GM19397 (cell line): ENCODE data around the gene FADS6.
A peak's percentile ranks its signal among the peaks of the same experiment; 100 is the strongest.

Experiments
- ATAC-seq: cut with Tn5 transposase; IDR thresholded peaks from one replicate; pipeline ENCODE4 v1.9.1; 2021; ENCODE audit warnings: mild to moderate bottlenecking, moderate library complexity; ENCODE audit not compliant: unreplicated experiment

Gene FADS6

DNA sequence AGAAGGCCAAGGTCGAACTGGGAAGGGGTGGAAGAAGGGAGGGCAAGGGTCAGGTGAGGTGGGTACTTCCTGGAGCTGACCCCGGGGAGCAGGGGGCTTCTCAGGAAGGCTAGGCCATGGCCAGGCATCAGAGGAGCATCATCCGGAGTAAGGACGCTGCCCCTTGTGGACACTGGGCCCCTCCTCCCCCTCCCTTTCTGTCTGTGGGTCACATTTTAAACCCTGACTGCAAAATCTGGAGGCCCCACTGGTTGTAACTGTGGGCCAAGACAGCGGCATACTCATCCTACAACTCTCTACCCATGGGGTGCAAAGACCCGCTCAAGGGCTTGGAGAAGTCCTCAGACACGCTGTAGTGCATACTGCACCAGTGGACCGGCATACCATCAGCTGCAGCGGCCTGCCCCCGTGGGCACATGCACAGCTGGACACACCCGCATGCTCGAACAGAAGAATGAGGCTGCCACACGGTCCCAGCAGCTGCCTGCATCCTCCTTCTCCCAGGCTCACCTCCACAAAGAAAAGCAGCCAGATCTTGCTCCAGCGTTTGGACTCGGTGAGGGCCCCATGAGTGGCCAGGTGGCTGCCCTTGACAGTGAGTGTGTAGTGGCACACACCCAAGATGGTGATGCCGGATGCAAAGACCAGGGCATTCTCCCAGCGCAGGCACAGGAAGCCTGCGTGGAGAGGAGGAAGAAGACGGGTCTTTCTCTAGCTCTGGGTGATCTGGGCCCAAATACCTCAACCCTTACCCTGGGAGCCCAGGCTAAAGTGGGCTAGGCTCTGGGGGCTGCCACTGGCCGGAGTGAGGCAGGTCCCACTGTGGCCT lies 1.2 kb downstream of the FADS6 start:
- ATAC-seq: no peak

DNA sequence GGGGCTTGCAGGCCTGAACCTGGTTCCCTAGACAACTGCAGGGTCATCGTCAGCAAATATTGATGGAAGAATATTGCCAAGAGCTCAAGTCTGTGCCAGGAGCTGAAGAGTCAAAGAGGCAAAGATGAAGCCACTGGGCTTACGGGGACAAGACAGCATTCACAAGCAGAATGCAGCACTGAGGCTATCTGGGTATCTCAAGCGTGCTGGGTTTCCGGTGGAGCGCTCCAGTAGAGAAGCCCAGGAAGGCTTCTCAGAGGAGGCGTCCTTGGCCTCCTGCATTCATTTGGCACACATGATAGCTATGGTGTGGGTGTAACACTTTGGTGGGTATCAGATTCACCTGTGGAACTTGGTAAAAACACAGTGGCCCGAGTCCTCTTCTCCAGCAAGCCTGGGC lies 2.9 kb downstream of the FADS6 start:
- no peak for ATAC-seq

DNA sequence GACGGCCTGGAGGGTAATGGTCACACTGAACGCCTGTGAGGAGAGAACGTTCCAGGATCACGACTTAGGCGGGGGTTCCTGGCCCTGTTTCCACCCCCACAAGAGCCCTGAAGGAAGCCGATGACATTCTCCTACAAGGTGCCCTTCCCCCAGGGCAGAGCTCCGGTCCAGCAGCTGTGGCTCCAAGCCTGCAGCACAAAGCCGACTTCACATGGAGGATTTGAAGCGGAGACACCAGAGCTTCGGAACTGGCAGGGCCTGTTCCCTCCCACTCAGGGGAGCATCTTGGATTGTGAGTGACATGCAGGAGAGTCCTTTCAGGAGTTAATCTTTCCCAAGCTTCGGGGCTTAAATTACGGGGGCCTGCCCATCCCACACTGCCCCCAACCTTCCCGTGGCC lies 5.0 kb downstream of the FADS6 start:
- ATAC-seq: no peak

DNA sequence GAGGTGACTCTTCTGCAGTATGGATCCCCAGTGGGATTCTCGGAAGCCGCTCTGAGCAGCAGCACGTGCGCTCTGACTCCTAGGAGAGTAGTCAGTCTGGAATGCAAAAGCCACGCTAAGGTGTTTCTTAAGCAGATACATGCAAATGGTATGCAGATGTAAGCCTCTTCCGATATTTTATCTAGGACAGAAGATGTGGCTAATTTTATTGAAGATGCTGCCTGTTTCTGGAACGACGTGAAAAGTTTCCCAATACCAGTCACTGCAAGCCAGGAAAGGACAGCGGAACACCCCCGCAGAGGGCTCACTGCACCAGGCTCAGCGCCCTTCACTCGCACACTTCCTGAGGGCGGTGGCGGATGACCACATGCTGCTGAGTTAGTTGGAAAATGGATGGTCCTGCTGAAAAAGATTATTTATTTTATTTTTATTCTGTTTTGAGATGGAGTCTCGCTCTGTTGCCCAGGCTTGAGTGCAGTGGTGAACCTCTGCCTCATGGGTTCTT lies 10.1 kb downstream of the FADS6 start:
- no peak for ATAC-seq

DNA sequence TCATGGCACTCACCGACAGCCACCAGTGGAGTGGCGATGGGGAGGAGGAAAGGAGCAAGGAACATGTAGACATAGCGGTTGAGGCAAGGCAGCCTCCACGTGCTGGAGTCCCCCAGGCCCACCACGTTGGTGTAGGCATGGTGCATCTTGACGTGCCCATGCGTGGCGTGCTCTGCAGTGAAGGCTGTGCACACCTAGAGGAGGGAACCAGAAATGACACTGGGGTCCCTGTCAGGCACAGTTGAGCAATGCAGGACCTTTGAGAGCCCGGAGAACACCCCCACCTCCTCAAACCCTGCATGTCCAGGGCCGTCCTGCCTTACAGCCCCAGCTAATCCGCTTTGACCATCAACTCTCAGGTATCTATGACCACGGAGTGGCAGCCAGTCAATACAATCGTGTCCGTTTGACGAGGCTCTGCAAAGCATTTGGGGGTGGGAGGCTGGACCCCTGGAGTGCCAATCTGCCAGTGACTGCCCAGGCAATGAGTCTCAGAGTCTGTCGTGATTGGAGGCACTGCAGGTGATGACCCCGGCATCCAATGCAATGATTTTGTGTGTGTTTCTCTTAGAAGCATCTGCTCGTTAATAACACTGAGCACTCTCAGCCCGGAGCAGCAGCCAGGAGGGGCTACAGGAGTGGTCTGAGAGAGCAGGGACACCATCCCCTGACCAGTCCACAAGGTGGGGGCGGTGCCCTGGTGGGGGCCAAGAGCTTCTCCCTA lies 10.8 kb downstream of the FADS6 start:
- ATAC-seq: no peak

DNA sequence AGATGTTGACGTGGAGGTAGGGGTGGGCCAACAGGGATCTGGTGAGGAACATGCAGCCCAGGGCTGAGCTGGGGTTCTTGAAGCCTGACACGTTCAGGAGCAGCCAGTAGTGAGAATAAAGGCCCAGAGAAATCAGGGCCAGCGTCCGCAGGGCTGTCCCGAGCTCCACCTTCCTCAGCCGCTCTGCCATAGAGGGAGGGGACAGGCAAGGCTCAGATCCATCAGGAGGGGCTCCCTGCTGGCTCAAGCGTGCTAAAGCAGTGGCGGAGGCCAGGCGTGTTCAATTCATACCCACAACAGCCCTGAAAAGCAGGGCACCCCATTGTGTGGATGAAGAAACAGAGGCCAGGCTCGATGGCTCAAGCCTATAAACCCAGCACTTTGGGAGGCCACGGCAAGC lies 12.4 kb downstream of the FADS6 start:
- ATAC-seq: no peak

DNA sequence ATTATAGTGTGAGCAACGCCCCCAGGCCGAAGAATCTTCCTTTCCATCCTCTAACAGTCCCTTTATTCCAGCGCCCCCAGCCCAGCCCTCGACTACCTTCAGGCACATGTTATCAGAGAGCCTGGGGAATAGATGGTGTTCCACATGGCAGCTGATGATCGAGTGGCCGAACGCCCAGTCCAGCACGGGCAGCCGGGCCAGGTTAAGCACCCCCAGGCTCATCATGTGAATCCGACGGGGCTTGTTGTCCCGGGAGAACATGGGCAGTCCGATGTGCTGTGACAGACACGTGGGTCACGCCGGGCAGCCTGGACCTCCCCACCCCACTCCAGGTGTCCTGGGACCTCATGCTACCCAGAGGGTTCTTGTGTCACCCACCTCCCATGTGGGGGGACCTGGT lies 14.1 kb downstream of the FADS6 start:
- no peak for ATAC-seq

DNA sequence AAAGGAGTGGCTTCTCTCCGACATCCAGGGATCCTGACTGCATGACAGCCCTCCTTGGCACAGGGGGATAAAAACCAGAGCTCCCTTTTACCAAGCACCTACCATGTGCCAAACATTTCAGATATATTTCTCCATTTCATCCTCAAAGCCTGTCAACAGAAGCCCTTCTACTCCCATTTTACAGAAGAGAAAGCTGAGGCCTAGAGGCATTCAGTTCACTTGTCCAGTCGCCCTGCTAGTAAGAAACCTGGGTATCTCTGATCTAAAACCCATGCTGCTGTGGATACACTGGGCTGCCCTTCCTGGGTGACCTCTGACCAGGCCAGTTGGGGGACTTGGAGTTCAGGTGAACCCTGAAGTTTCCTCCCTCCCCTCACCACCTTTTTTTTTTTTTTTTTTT lies 14.8 kb downstream of the FADS6 start:
- no peak for ATAC-seq

DNA sequence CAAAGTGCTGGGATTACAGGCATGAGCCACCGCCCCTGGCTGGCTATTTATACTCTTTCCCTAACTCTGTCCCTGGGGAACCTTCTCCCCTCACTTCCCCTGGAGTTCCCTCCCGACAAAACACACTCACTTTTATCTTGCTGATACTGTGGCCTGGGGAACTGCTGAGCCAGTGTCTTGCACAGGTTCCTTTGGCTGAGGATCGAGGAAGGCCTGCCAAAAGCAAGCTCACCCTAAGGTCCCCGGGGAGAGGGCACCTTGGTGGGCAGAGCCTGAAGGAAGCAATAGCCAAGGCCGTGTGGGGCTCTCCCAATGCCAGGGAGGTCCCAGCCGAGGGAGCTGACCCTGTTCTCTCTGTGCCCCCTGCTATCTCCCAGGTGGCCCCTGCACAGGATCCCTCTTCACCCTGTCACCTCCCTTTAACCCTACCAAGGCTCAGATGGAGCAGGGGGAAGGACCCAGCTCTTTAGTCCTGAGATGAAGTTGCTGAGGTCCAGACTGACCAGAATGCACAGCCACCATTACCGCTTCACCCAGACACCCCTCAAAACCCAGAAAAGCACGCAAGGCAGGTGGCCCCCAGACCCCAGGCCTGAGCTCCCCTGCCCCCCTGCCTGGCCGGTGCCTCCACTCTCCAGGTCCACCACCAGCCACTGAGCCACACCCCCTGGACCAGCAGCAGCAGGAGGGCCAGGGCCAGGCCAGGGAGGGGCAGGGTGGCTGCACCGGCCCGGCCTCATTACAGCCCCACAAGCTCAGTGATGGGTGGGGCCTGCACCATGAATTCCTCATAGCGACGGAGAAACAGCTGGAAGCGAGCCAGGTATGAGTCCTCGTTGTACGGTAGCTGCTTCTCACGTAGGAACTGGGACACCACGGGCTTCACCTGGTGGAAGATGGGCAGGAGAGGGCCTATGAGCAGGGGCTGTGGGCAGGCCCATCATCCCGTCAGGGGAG lies 15.6 kb downstream of the FADS6 start:
- ATAC-seq: no peak

DNA sequence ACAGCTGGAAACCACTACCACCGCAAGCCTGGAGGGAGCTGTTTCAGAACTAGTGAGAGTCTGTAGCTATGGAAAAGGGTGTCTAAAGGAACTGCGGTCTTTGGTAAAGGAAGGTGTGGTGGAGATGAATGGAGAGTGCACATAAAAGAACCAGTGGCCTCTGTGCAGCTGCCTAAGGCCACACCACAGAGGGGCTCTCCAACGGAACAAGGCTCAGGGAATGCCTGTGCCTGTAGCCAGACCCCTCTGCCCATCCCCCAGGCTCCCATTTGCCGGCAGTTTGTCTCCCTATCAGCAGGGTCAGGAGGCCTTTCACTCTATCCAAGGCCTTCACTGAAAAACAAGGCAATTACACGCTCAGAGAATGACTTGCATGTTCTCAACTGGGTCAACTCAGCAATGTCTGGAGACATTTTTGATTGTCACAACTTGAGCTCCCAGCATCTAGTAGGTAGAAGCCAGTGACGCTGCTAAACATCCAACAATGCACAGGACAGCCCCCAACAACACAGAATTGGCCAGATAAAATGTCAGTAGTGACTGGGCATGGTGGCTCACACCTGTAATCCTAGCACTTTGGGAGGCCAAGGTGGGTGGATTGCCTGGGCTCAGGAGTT lies 17.3 kb downstream of the FADS6 start:
- ATAC-seq: no peak

DNA sequence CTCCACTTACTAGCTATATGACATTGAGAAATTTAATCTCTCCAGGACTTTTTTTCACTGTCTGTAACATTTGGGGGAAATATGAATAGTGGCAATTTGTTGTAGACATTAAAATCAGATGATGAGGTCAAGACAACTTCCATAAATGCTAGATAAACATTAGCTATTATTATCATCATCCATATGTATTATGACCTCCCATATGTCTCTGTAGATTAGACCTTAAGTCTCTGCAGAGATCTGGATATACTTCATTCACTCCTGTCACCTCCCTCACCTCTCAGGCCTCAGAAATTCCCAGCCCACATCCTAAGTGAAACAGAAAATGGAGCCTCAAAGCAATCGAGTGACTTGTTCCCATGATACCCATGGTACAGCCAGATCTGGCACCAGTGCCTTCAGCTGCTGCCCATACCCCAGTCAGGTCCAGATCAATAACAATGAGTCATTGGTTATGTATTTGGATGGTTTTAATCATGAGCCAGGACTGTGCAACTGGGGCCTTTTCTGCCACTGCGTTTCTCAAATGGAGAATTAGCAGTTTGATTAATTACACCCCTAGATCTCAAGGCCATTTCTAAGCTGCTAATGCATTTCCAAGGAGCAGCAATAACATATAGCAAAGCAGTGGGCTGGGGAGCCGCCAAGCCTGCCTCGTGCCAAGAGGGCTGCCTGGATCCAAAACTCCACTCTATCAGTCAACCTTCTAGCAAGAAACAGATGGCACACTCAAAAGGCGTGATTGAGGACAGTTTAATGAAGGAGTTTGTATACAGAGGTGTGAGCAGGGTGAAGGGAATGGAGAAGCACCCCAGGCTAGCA lies 18.1 kb downstream of the FADS6 start:
- no peak for ATAC-seq

DNA sequence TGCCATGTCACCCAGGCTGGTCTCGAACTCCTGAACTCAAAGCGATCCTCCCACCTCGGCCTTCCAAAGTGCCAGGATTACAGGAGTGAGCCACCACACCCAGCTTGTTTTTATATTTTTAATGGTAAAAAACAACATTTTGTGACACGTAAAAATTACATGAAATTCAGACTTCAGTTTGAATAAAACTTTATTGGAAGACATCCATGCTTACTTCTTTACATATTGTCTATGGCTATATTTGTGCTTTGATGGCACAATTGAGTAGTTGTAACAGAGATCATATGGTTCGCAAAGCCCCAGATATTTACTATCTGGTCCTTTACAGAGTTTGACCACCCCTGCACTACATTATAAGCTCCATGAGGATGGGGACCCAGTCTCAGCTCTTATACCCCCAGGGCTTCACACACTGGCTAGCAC lies 18.8 kb downstream of the FADS6 start:
- no peak for ATAC-seq

DNA sequence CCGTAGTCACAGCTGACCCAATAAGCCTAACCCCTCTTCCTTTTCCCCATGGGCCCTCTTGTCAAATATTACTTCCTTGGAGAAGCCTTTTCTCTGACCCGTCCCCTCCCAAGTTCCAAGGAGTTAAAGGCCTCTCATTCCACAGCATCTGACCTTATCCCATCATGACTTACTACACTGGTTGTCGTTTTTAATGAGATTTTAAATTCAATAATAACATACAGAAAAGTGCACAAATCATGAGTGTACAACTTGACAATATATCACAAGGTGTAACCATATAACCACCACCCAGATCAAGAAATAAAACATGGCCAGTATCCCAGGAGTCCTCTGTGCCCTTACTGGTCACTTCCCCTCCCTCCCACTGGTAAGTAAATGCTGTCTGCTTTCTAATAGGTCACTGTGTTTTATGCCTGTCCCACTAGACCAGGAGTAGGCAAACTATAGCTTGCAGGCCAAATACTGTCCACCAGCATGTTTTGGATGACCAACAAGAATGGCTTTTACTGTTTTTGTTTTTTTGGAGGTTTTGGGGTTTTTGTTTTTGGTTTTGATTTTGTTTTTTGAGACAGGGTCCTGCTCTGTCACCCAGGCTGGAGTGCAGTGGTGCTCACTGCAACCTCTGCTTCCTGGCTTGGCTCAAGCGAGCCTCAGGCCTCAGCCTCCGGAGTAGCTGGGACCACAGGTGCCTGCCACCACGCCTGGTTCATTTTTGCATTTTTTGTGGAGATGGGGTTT lies 19.4 kb downstream of the FADS6 start:
- no peak for ATAC-seq

DNA sequence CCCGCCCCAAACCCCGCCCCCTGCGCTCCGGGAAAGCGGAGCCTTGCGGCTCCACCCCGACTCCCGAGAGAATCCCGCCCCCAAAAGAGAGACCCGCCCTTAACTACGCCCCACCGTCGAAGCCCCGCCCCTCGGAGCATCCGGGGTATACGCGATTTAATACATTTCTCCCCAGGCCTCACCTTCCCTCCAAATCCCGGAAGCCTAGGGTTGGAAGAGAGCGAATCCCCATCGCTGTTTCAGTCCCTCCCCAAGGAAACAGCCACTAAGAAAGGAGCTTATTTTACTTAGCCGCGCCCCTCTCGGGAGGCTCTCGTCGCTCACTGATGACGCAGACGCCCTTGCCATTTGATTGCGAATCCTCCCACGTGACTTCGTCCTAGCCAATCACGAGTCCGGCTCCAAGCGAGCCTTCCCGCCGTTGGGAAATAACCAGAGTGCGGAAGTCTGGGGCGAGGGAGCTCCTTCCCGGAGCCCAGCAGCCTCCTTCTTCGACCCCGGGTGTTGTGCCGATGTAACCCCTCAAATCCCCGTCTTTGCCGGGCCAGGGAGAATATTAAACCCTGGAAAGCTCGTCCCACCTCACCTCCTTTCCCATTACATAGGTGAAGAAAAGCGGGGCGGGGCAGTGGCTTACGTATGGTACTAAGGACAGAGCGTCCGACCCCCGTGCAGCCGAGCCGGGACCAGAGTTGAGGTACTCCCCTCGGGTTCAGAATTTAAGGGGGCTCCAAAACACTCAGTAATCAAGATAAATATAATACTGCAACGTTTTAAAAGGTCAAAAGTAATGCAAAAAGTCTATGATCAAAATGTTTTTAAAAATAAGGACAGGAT lies 20.2 kb downstream of the FADS6 start:
- ATAC-seq: peak; percentile 84

DNA sequence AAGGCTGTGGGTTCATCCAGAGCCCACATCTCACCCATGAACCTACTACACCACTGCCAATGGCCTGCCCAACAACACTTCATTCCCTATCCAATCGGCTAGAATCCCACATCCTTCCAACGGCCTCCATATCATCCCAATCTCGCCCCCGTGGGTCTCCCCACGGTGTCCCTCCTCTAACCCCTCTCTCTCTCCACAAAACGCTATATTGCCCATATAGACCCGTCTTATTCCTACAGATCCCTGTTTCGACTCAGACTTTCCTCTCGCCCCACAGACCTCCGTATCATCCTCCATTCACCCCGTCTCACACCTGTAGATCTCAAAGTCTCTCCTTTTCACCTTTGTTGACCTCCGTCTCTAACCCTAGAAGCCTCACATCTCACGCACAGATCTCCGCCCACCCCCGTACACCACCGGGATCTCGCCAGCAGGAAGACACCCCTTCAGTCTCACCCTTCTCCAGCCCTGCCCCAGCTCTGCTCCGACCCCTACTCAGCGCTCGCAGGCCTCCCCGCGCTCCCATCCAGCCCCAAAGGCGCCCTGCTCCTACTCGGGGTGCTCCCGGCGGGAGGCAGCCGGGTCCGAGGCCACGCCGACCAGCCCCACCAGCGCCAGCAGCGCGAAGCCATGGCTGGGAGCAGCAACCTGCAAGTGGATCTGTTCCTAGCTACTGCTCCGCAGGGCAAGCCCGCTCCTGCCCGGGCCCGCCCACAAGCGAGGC lies 21.0 kb downstream of the FADS6 start, which contains the start of gene FDXR:
Gene FDXR, minus strand, starts transcription at position 682 of the 724 bp plus-strand sequence. Its CDS starts 50 bp downstream, at position 632.
- peak; percentile 27 for ATAC-seq

DNA sequence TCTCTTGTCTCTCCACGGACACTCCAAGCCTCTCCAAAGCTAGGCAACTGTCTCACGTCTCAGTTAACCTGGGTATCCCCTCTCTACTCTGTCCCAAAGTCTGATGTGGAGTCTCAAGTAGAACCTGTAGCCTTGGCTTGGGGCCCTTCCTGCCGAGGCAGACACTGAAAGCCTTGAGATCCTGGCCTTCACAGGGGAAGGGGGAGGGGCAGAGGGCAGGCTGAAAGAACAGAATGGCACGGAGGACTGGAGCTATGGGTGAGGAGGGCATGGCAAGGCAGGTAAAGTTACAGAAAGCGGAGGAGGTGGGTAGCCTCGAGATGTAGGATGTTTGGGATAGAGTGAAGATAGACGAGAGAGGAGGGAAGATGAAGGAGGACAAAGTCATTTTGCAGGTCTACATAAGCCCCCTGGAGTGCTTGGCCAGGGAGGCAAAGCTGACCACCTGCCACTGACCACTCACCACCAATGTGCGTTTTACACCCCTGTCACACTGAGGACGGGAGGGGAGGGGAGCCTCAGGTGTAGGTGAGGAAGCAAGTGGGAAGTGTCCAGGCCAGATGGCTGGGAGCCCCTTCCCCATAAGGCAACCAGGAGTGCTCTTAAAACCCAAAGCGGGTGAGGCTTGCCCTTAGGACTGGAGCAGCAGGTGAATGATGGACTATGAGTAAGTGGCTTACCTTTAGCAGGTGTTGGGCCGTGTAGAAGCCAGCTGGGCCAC lies 21.9 kb downstream of the FADS6 start:
- no peak for ATAC-seq

DNA sequence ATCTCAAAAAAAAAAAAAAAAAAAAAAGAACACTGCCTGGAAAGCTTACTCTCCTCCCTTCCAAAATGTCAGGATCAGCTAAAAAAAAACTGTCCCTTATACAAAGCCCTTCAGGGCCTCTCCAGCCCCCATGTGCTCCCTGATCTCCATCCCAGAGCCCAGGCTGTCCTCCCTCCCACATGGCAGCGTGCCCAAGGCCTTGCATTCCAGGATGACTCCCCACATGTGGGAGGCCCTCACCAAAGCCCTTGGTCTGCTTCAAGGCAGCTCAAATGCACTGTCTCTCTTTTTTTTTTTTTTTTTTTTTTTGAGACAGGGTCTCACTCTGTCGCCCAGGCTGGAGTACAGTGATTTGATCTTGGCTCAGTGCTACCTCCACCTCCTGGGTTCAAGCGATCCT lies 22.9 kb downstream of the FADS6 start:
- ATAC-seq: no peak
